SW480 (cell line): ENCODE data around the gene EXOSC3.
"Not testable (repeated sequence)": the region's sequence is repeated elsewhere in the genome, so short reads cannot be mapped to it uniquely, and the experiment has no call there.

Experiments
- DNase-seq: peaks from one replicate; pipeline ENCODE4 v3.0.0-alpha.2; 2016; ENCODE audit warnings: low spot score

EXOSC3 gene

GRCh38 chr9:37784616-37785483 lies at the start of gene EXOSC3:
EXOSC3 (minus strand) TSS chr9:37785064; CDS start chr9:37785044, 20 bp downstream.
- DNase-seq = peak; percentile 91

GRCh38 chr9:37827483-37828165 lies 42.8 kb upstream of the EXOSC3 start:
- no peak for DNase-seq

GRCh38 chr9:37825174-37825573 lies 40.3 kb upstream of the EXOSC3 start:
- DNase-seq = not testable (repeated sequence)

GRCh38 chr9:37820142-37820541 lies 35.3 kb upstream of the EXOSC3 start:
- DNase-seq = no peak

- no peak for DNase-seq
These were observed 34.0 kb upstream of the EXOSC3 start for GRCh38 chr9:37818849-37819248.

GRCh38 chr9:37812773-37813379 lies 28.0 kb upstream of the EXOSC3 start:
- DNase-seq = no peak

GRCh38 chr9:37811906-37812476 lies 27.1 kb upstream of the EXOSC3 start:
- no peak for DNase-seq

- DNase-seq = not testable (repeated sequence)
These were observed 24.8 kb upstream of the EXOSC3 start for GRCh38 chr9:37809676-37810075.

GRCh38 chr9:37806271-37806670 lies 21.4 kb upstream of the EXOSC3 start:
- no peak for DNase-seq

GRCh38 chr9:37801959-37802711 lies 17.3 kb upstream of the EXOSC3 start:
- DNase-seq = no peak

GRCh38 chr9:37801287-37801850 lies 16.5 kb upstream of the EXOSC3 start:
- peak; percentile 24 for DNase-seq

- peak; percentile 83 for DNase-seq
These were observed 15.9 kb upstream of the EXOSC3 start, which contains the start of gene DCAF10 for GRCh38 chr9:37800631-37801286. DCAF10 (plus strand) TSS chr9:37800797; CDS start chr9:37800867, 70 bp downstream.

- DNase-seq = no peak
These were observed 13.8 kb upstream of the EXOSC3 start for GRCh38 chr9:37798677-37799076.

GRCh38 chr9:37796232-37796631 lies 11.4 kb upstream of the EXOSC3 start:
- DNase-seq = no peak

- DNase-seq = no peak
These were observed 7.3 kb upstream of the EXOSC3 start for GRCh38 chr9:37792122-37792521.

- no peak for DNase-seq
These were observed 5.2 kb upstream of the EXOSC3 start for GRCh38 chr9:37790096-37790495.

GRCh38 chr9:37788332-37788731 lies 3.5 kb upstream of the EXOSC3 start:
- DNase-seq = no peak

- DNase-seq = no peak
These were observed 2.2 kb upstream of the EXOSC3 start for GRCh38 chr9:37787059-37787458.

- no peak for DNase-seq
These were observed 611 bp downstream of the EXOSC3 start for GRCh38 chr9:37784291-37784615.

- DNase-seq = no peak
These were observed 6.3 kb downstream of the EXOSC3 start for GRCh38 chr9:37778534-37778933.

- DNase-seq = no peak
These were observed 8.5 kb downstream of the EXOSC3 start for GRCh38 chr9:37776328-37776727.
